ENCODE measurements around the gene GDF15.

DNA sequence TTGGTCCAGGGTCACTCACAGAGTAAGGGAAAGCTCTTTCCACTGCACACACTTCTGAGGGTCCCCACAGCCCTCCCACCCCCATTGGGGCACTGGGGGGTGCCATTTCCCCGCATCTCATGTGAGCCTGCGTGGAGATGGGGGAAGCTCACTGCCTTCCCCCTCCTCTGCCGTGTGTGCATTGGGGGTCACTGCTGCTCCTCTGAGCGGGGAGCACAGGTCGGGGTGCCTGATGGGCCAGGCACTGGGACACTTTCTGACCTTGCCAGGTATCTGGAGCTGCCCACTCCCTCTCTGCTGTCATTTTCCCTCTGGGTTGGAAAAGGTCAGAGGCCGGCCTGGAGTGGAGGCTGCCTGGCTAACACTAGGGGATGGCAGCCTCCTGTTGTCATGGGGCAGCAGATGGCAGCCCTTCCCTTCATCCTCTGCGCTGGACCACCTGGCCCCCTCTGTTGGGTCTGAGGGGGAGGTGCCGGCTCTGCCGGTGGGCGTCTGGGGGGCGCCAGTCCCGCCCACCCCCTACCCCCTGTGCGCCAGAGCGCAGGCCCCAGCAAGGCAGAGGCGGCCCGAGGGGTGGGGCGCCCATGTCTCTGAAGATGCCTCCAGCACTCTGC, 42.3 kb downstream of the GDF15 start:
- TF ChIP-seq POLR2A (IDR thresholded peaks at IDR 0.05), result no peak
- TF ChIP-seq, protein P1, sequence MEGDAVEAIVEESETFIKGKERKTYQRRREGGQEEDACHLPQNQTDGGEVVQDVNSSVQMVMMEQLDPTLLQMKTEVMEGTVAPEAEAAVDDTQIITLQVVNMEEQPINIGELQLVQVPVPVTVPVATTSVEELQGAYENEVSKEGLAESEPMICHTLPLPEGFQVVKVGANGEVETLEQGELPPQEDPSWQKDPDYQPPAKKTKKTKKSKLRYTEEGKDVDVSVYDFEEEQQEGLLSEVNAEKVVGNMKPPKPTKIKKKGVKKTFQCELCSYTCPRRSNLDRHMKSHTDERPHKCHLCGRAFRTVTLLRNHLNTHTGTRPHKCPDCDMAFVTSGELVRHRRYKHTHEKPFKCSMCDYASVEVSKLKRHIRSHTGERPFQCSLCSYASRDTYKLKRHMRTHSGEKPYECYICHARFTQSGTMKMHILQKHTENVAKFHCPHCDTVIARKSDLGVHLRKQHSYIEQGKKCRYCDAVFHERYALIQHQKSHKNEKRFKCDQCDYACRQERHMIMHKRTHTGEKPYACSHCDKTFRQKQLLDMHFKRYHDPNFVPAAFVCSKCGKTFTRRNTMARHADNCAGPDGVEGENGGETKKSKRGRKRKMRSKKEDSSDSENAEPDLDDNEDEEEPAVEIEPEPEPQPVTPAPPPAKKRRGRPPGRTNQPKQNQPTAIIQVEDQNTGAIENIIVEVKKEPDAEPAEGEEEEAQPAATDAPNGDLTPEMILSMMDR (IDR thresholded peaks at IDR 0.05), result no peak

Measured in uterus (tissue), 2 donors.